ENCODE data around the gene ARID5B.

The ARID5B gene

DNA sequence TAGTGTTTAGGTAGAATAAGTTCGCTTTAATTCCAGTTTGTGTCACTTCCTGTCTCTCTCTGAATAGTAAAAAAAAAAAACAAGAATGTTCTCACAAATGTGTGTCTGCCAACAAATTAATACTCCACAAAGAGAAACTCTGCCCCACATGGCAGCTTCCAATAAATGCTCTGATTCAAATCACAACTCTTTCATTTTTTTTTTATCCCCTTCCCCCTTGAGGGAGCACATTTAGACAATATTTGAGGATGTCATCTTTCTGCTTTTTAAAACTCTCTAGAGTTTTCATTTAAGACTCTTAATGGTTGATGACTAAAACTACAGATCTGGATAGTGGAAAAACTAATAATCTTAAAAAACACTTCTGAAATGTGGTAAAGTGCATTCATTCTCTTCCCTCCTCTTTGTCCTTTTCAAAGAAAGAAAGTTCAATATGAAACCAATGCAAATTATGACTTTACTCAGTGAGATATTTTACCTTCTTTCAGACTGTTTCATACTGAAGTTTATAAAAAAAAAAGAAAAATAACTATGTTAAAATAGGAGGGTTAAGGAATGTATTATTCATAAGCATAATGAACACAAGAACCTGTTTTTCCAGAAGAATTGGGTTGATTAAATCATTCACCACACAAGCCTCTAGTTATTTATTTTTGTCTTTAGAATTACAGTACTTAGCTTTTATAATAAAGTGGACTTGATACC lies 42.3 kb downstream of the ARID5B start:
- no peak for DNase-seq

DNA sequence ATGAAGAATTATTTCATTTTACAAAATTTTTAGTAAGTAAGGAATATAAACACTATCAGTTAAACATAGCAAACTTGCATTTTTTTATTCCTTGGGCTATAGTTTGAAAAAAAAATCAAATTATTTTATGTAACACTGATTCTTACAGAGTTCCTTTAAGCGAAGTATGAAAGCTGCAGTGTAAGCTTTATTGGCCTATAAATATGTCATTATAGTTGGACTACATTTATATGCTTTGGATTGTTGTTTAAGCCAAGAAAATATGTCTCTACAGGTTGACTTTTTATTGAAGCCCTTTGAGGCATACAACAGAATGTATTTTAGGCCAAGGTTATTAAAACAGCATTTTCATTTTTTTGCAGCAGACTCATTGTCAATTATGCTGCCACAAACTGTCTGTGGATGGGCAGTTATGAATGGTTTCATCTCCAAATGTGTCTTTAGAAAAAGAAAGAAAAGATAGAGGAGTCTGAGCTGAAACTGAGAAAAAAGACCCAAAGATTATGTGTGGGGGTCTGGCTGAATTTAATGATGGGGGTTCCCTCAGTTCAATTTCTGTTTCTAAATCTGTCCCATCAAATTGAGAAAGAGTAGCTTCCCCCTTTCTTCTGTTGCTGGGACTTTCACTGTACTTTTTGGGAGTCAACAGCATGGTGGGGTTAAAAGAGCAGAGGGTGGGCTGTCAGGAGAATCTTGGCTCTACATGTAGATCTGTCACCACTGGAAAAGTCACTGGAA lies 43.1 kb downstream of the ARID5B start:
- no peak for DNase-seq

DNA sequence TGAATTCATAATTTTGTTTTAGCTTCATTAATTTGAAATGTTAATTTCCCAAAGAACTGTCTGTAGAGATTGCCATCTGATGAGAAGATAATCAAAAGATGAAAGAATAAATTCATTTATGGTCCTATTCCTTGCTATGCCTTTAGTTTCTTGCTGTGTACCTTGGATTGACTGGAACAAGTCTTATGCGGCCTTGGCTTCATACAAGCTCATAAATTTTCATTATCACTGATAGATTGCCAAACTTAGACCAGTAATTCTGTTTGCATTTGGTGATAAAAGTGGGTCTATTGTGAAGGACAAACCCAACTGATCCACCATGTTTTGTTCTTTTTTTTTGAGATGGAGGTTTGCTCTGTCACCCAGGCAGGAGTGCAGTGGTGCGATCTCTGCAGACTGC lies 48.2 kb downstream of the ARID5B start:
- DNase-seq: no peak

DNA sequence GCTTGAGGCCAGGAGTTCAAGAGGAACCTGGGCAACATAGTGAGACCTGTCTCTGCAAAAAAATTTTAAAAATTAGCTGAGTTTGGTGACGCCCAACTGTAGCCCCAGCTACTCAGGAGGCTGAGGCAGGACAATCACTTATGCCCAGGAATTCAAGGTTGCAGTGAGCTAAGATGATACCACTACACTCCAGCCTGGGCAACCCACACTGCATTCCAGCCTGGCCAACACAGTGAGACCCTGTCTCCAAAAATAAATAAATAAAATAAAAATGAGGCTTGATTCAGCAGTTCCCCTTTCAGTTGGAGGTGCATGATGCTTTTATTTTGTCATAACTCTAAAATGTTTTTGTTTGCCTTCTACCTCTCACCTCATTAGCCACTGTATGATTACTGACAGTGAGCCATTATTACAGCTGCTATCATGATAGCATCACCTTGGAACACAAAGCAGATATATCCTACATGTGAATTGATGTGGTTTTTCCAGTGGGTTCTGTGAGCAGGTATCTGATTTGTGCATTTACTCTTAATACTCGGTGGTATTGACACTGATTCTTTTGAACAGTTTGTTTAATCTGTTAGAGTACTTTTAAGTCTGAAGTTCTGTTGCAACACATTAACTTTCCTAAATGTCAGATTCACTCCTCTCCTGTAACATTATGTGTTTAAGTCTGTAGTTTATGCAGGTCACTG lies 49.1 kb downstream of the ARID5B start:
- no peak for DNase-seq

DNA sequence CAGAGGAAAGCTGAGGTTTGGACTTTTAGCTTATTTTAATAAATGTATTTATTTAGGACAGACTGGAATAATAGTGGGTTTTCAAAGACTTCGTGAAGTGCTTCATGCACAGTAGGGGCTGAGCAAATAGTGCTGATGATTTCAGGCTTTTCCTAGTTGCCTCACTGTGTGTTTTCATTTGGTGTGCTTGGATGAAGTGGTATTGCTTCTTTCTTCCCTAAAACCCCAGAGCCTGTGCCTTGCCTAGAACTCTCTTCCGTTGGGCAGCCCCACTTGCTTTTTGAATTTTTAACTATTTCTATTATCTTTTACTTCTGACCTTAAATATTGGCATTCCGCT lies 49.6 kb downstream of the ARID5B start:
- DNase-seq: no peak

DNA sequence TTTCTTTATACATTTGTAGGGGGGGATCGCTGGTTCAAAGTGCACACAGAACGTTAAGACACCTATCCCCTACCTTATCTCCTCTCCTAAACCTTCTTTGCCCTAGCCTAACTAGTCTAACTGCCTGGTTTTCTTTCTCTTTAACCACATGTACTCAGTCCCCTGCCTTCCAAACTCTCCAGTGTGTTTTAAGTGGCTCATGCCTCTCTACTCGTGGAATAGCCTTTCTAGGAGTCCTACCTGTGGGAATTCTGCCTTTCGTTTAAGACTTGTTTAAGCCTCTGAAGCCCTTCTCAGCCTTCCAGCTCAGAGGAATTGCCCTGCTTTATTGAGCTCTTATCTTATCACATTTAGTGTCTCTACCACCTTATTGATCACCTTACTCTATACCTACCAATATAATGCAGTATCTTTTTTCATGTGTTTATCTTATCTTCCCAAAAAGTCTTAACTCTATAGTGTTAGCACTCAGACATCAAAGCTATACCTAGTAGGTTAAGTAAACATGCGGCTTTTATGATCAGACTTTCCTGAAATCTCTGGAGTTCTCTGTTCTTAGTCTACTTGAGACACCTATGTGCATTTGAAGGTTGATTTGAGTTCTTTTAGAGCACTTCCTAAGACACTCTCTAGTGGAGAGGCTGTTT lies 50.7 kb downstream of the ARID5B start:
- no peak for DNase-seq

DNA sequence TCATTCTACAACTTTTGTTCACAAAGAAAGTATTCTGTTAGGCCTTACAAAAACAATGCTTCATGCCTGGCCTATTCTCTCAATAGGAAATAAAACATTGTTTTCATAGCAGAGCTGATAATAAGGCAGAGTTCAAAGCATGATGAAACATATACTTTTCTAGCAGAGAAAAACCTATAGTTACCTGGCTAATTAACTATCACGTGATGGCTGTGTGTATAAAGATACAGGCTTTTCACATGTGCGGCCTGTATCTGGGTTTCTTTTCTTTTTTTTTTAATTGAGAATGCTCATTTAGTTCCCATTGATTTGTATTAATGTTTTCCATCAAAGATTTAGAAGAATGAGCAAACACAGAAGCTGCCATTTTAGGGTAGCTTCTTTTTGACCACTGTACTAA lies 51.7 kb downstream of the ARID5B start:
- no peak for DNase-seq

DNA sequence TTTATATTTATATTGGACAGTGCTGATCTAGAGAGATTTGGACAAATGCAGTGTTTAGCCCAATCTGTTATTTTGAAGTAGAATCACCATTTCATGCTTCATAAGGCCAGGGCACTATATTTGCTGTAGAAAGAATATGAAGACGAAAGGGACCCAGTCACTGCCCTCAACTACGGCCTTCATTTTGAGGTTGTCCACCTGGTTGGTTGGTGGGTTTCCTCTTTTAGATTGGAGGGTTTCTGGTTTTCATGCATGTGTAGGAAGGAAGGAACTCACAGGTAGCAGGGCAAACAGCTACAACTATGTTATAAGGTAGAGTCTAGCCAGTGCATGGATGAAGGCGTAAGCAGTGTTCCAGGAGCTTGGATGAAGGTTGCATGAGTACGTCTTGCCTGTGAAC lies 56.3 kb downstream of the ARID5B start:
- DNase-seq: no peak

DNA sequence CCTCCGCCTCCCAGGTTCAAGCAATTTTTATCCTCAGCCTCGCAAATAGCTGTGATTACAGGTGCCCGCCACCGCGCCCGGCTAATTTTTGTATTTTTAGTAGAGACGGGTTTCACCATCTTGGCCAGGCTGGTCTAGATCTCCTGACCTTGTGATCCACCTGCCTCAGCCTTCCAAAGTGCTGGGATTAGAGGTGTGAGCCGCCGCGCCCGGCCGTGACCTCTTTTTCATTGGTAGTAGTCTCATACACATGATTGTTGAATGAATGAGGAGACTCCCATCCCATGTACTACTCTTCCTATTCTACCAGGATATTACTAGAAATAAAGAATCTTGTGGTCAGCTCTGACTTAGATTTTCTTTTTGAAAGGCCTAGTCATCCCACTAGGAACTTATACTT lies 56.8 kb downstream of the ARID5B start:
- DNase-seq: no peak

DNA sequence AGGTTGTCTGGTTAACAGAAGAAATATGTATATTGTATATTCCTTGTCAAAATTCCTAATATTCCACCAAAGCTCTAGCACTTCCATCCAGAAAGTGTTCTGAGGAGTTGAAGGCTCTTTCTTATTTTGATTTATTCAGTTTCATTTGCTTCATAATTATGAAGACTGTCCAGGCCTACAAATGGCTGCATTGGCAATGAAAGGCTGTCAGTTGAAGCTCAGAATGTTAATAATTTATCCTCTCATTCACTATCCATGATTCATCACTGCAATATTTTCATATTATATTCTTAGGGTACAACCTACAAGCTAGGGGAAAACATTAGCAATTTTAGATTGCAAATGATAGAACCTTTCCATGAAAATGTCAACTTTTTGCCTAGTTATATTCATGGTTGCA lies 57.3 kb downstream of the ARID5B start:
- DNase-seq: no peak

DNA sequence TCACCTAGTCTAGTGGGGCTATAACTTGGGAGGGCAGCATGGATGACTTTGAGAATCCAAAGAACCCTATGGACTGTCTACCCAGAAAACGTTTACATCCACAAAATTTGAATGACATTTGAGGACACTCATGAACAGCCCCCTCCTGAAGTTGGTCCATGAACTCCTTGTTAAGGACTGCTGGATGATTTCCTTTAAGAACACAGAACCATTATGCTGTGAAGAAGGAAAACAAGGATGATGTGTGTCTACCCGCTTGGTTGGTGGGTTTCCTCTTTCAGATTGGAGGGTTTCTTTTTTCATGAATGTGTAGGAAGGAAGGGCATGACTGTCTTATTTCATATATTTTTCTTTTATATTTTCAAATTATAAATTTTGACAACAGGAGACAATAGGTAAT lies 58.3 kb downstream of the ARID5B start:
- no peak for DNase-seq

DNA sequence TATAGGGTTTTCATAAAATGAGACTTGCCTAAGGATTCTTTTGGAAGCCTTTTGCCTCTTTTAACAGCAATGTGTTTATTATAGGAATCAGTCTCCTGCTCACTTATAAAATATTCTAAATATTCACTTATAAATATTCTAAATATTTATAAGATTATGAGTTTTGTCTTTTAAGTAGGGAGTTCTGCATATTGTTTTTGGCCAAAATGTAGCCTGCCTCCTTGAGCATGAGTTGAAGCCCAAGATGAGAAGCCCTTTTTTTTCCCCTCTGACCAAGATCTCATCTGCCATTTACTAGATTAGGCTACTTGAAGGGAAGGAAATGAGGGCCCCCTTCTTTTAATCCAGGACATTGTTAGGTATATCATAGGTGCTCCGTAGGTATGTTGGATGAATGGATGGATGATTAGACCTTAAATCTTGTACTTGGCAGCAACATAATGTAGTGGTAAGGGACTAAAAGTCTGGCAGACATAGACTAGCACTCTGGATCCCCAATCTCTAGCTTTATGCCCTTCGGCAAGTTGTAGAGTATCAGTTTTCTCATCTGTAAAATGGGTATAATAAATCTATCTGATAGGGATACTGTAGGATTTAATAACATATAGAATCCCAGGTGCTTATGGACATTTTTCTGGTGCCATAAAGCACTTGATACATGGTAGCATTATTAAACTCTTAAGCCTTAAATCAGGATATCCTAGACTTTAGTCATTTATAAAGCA lies 59.1 kb downstream of the ARID5B start:
- no peak for DNase-seq

DNA sequence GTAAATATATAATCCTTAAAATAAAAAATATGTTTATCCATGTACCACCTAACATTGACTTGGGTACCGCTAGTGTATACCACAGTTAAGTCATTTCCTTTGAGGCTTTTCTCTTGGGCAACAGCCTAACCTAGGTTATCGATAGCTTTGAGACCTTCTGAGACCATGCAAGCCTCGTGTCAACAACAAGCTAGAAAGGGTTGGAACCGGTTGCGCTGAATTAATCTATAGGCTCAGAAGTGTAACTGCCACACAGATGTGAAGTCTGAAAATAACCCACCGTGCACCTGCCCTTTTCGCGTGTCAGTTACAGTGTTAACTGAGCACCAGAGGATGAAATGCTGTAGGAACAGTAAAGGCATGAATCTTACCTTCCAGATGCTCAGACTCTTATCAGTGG lies 59.8 kb downstream of the ARID5B start:
- no peak for DNase-seq

DNA sequence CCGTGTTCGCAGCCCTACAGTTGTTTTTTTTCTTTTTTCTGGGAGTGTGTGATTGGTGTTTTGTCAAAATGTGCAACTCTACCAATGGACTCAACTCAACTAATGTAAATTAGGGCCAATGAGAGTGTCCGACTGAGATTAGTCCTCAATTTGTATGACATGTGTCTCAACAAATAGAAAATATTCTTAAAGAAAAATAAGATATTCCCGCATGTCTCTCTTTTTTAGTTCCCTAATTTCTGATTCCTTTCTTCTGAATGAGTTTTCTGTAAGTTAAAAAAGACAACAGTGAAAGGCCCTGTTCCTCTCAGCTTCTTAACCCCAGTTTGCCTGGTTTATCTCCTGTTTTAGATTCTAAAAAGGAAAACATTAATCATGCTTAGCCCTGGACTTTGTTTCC lies 61.5 kb downstream of the ARID5B start:
- DNase-seq: no peak

DNA sequence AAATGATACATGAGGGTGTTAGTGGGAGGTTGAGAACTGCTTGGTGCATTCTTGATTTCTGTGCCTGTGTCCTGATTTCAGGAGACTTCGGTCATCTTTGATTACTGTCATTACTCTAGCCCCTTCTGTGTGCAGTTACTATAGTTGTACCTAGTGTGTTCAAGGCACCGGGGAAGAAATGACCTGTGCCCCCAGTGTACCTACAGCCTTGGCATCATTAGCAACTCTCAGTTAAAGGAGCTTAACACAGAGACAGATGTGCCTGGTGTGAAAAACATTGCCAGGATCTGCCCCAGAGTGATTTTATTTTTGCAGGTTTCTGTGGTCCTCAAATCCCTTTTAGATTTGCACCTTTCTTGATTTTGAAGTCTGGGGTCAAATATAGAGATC lies 62.2 kb downstream of the ARID5B start:
- no peak for DNase-seq

DNA sequence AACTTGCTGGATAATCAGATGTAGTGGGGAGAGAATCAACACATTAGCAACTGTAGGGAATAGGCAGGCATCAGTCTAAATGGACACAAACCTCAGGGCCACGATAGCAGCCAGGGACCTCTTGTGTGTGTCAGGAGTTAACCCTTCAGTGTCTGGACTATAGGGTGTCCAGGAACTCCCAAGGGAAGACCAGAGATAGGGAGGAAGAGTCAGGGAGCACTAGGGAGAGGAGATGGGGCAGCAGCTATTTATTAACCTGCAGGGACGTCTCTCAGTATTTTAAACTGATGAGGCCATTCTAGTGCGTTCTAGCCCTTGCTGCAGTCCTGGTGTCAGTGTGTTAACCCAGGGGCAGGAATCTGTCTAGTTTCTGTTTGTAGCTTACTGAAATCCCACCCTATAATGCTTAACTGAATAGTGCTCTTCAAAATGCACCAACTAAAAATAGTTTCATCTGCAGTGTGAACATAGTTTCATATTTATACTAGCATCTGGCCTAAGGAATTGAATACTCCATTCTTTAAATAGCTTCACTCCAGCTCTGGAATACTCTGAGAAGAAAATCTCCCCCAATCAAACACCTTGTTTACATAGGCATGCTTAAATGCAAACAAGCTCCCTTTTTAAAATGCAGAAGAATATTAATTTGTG lies 62.7 kb downstream of the ARID5B start:
- DNase-seq: no peak

DNA sequence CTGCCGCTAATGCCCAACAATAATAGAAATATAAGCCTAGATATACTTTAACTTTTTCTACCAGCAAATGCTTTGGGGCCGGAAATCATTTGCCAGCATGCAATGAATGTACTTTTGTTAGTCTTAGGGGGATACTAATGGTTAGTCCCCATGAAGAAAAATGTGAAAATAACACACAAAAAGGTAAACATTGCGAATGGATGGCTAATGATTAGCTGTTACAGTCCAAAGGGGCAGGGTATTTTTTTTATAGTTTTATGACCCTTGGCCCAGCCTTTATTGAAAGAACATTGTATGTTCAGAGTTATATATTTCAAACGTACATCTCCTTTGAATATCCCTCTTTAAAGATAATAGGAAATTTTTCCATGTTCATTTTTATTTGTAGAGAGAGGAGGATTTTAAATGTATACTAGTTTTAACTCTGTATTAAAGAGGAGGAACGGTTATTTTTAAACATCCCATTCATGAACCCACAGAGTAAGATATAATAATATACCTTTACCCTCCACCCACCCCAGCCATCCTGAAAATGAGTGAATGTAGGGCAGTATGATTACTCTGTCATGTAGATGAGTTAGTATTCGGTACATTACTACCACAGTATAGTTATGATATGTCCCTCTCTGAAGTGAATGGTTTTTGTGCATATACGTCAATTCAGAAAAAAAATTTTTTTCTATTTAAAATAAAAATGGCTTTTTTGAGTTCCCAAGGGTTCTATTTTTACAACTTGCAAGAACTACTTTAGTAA lies 63.6 kb downstream of the ARID5B start:
- no peak for DNase-seq

DNA sequence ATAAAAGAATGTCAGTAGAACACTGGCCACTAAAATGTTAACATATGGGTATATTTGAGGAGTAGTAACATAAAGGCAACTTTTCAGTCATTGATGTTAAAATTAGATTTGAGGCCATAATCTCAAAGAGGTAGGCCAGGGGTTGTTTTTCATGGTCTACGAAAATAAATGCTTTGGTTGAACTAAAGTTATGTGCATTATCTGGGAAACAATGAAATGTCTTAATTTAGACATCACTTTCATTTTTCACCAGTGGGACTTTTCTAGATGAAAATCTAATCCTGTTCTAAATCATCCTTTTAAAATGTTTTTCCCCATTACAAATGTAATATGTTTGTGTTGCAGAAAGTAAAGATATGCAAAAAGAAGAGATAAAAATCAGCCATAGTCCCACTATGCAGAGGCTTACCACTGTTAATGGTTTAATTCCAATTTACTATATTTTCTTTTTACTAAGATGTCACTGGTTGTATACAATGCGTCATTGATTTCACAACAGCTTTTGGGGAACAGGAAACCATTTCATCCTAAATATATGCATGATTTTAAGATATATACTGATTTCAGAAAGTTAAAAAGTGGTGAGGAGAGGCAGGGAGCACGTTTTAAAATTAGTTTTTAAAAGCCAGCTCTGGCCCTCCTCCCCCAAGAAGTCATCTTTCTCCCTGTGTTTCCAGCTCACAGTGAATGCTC lies 64.3 kb downstream of the ARID5B start:
- no peak for DNase-seq

DNA sequence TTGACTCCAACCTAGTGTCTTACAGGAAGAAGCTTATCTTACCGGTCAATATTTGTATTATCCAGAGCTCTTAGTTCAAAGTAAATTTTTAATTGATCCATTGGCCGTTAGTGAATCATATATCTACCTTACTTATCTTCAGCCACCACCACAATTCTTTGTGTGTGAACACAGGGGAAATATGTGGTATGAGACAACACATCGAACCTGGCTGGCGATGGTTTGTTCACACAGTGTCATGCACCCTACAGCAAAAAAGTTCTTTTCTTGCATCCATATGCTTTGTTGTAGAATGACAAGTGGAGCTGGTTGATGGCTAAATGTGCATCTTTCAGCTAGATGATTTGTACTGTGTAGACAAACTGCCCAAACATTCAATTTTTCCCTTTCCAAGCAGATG lies 65.8 kb downstream of the ARID5B start:
- no peak for DNase-seq

DNA sequence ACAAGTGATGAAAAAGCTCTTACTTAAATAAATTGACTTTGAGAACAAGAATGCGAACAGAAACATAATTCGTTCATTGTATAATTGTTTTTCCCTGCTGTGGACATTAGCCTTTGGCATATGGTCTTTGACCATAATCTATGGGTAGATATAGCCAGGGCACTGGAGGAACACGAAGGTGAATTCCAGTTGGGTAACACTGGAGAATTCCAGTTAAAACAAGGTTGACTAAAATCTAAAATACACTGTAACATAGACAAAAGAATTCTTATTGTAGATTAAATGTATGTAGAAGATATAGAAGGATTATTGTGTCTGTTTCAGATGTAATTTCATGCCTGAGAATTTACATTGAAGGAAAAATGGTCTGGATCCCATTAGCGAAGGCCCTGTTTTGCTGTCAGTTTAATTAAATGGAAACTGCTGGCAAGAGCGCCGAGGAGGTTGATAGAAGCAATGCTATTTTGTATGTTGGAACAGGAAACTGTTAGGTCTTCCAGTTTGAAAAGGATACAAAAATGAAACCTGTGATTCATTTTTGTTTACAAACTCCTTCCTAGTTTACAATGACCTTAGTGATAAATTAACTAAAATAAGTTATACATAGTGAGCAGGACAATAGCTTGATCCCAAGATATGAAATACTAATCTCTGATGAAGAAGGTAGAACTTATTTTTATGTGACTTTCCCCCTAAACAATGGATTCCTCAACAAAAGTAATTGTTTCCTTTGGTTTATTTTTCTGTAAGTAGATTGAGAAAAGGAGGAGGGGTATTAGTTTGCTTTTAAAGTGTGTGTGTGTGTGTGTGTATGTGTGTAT lies 68.9 kb downstream of the ARID5B start:
- no peak for DNase-seq
